ENCODE results near the gene LIN54.

GRCh38 chr4:82968972-82969371 is 41.7 kb downstream of the LIN54 start:
- TF ChIP-seq EZH2 (IDR thresholded peaks at IDR 0.05; ENCODE audit: low read length) (no peak), CTCF (optimal IDR thresholded peaks at IDR 0.05 in 1 of 3, IDR thresholded peaks at IDR 0.05 in 1 of 3, conservative IDR thresholded peaks at IDR 0.05 in 1 of 3; ENCODE audit: extremely low read depth in 1 of 3, insufficient read depth in 2 of 3, low read length in 3 of 3) (no peak)
